GM21390 (cell line): ENCODE measurements around the gene ATG2A.

Experiments
- ATAC-seq: cut with Tn5 transposase; IDR thresholded peaks from one replicate; pipeline ENCODE4 v1.9.1; 2021; ENCODE audit not compliant: unreplicated experiment

ATG2A gene

GRCh38 chr11:64905516-64906313 lies 11.3 kb downstream of the ATG2A start:
- ATAC-seq: no peak

GRCh38 chr11:64903291-64903833 lies 13.6 kb downstream of the ATG2A start:
- ATAC-seq: no peak

GRCh38 chr11:64902102-64902900 lies 14.7 kb downstream of the ATG2A start:
- ATAC-seq: no peak

GRCh38 chr11:64900774-64901173 lies 16.2 kb downstream of the ATG2A start:
- ATAC-seq: no peak

- no peak for ATAC-seq
These were observed 16.7 kb downstream of the ATG2A start for GRCh38 chr11:64900263-64900678.

- ATAC-seq: no peak
These were observed 18.5 kb downstream of the ATG2A start for GRCh38 chr11:64898541-64898940.

- ATAC-seq: no peak
These were observed 18.9 kb downstream of the ATG2A start for GRCh38 chr11:64898076-64898445.

- no peak for ATAC-seq
These were observed 19.5 kb downstream of the ATG2A start for GRCh38 chr11:64897381-64898075.

GRCh38 chr11:64896448-64897022 lies 20.5 kb downstream of the ATG2A start:
- no peak for ATAC-seq

- ATAC-seq: no peak
These were observed 22.1 kb downstream of the ATG2A start for GRCh38 chr11:64894812-64895452.

- ATAC-seq: no peak
These were observed 22.8 kb downstream of the ATG2A start for GRCh38 chr11:64894070-64894811.

- no peak for ATAC-seq
These were observed 23.6 kb downstream of the ATG2A start for GRCh38 chr11:64893194-64894069.

GRCh38 chr11:64892838-64893193 lies 24.2 kb downstream of the ATG2A start:
- ATAC-seq: no peak

GRCh38 chr11:64892411-64892831 lies 24.6 kb downstream of the ATG2A start:
- no peak for ATAC-seq

GRCh38 chr11:64891880-64892279 lies 25.1 kb downstream of the ATG2A start:
- no peak for ATAC-seq

GRCh38 chr11:64891215-64891848 lies 25.7 kb downstream of the ATG2A start:
- ATAC-seq: no peak

- no peak for ATAC-seq
These were observed 26.5 kb downstream of the ATG2A start for GRCh38 chr11:64890522-64890939.

GRCh38 chr11:64888729-64889511 lies 28.1 kb downstream of the ATG2A start:
- no peak for ATAC-seq
